ENCODE results near the gene DPP6.

The DPP6 gene

DNA sequence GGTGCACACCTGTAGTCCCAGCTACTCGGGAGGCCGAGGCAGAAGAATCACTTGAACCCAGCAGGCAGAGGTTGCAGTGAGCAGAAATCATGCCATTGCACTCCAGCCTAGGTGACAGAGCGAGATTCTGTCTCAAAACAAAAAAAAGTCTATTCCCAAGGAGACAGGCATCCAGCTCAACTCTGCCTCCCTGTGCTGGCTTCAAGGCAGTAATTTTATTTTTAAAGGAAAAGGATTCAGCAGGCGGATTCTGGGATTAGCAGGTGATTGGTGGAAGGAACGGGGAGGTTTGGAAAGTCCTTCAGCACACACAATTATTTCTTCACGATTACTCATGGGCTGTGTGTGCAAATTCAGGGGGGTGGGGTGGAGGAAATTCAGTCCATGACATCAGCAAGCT is 707.8 kb downstream of the DPP6 start:
- Histone ChIP-seq H3K9ac (ENCODE audit: low read length in 2 of 2) (no peak overlapping the region), H3K9me3 (ENCODE audit: control insufficient read depth in 2 of 2, low read length in 2 of 2) (peaks cover 0 to 2% of the 10 kb centered on the region in 2 donors), H3K4me3 (ENCODE audit: low read length in 2 of 2) (no peak overlapping the region), H3K36me3 (ENCODE audit: control insufficient read depth in 2 of 2, insufficient read depth in 2 of 2, low read length in 2 of 2) (no peaks in the 10 kb centered on the region), H3K27me3 (ENCODE audit: control insufficient read depth in 1 of 2, insufficient read depth in 2 of 2, low read length in 2 of 2) (no peaks in the 10 kb centered on the region), H3K27ac (ENCODE audit: low read length) (no peak overlapping the region), H3K4me1 (ENCODE audit: control insufficient read depth, insufficient read depth, low read length) (no peaks in the 10 kb centered on the region)

- H3K27me3 ChIP-seq (ENCODE audit: control insufficient read depth in 1 of 2, insufficient read depth in 2 of 2, low read length in 2 of 2) = no peaks in the 10 kb centered on the region
- no peaks in the 10 kb centered on the region for H3K4me1 ChIP-seq (ENCODE audit: control insufficient read depth, insufficient read depth, low read length)
- H3K9ac ChIP-seq (ENCODE audit: low read length in 2 of 2) = no peak overlapping the region
- H3K9me3 ChIP-seq (ENCODE audit: control insufficient read depth in 2 of 2, low read length in 2 of 2) = no peaks in the 10 kb centered on the region
- peaks cover 0 to 6% of the 10 kb centered on the region in 2 donors for H3K36me3 ChIP-seq (ENCODE audit: control insufficient read depth in 2 of 2, insufficient read depth in 2 of 2, low read length in 2 of 2)
- no peak overlapping the region for H3K4me3 ChIP-seq (ENCODE audit: low read length in 2 of 2)
- no peak overlapping the region for H3K27ac ChIP-seq (ENCODE audit: low read length)
Observed at GRCh38 chr7:154765118-154765517, 712.9 kb downstream of the DPP6 start.

DNA sequence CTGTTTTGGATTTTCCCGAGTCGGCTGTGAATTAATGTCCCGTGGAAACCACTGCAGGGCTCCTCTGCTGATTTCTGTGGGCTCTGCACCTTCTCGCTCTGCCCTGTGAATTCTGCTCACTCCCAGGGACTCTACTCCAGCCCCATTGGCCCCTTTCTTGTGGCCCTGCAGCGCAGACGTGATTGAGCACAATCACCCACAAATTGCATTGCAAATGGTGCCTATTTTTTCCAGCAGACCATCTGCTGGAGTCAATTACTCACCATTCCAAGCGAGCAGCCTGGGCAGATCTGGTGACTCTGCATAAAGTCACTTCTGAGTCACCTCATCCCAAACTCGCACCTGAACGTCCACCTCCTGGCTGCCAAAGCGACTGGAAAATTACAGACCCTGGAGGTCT is 714.9 kb downstream of the DPP6 start:
- H3K27me3 ChIP-seq (ENCODE audit: control insufficient read depth in 1 of 2, insufficient read depth in 2 of 2, low read length in 2 of 2) = no peaks in the 10 kb centered on the region
- no peaks in the 10 kb centered on the region for H3K9me3 ChIP-seq (ENCODE audit: control insufficient read depth in 2 of 2, low read length in 2 of 2)
- no peak overlapping the region for H3K9ac ChIP-seq (ENCODE audit: low read length in 2 of 2)
- no peak overlapping the region for H3K27ac ChIP-seq (ENCODE audit: low read length)
- H3K36me3 ChIP-seq (ENCODE audit: control insufficient read depth in 2 of 2, insufficient read depth in 2 of 2, low read length in 2 of 2) = peaks cover 6 to 8% of the 10 kb centered on the region in 2 donors
- no peak overlapping the region for H3K4me3 ChIP-seq (ENCODE audit: low read length in 2 of 2)
- H3K4me1 ChIP-seq (ENCODE audit: control insufficient read depth, insufficient read depth, low read length) = no peaks in the 10 kb centered on the region

DNA sequence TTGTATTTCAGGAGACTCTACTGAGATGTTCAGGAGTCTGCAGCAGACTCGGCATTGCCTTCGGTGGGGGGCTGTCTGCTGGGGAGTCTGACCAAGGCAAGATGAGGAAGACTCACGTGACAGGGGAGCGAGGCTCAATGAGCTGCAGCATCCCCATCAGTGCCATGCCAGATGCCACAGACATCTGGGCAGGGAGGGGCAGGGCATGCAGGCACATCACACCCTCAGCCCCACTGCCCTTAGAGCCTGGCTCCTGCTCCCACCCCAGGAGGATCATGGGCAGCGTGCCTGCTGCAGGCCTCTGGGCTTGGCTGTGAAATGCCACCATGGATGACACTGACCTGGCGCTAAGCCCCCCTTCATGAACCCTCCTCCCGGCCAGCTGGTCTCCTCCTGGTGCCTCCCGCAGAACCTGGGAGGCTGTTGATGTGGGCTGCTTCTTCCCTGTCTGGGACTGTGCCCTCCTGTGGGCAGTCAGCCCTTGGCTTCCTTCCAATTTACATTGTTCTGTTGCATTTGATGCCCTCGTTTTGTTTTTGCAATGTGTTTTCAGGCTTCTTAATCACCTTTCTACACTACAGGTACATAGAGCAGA is 715.7 kb downstream of the DPP6 start:
- Histone ChIP-seq H3K27ac (ENCODE audit: low read length) (no peak overlapping the region), H3K4me1 (ENCODE audit: control insufficient read depth, insufficient read depth, low read length) (no peaks in the 10 kb centered on the region), H3K9ac (ENCODE audit: low read length in 2 of 2) (no peak overlapping the region), H3K27me3 (ENCODE audit: control insufficient read depth in 1 of 2, insufficient read depth in 2 of 2, low read length in 2 of 2) (no peaks in the 10 kb centered on the region), H3K4me3 (ENCODE audit: low read length in 2 of 2) (no peak overlapping the region), H3K36me3 (ENCODE audit: control insufficient read depth in 2 of 2, insufficient read depth in 2 of 2, low read length in 2 of 2) (peaks cover 6 to 8% of the 10 kb centered on the region in 2 donors), H3K9me3 (ENCODE audit: control insufficient read depth in 2 of 2, low read length in 2 of 2) (no peaks in the 10 kb centered on the region)

DNA sequence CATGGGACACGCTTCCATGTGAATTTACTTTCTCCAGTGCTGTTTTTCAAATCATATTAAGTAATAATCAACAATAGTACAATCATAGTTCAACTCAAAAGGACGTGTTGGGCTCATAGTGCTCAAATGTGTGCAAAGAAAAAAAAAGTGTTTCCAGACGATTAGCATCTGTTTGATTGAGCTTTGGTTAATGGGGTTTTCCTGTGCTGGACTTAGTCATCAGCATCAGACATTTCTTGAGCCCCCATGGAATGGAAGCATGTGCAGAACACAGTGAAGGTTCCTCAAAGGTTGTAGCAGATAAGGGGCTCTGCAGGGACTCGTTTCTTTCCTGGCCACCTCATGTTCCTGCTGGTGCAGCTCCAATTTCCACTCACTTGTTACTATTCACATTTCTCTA is 716.8 kb downstream of the DPP6 start:
- Histone ChIP-seq H3K27ac (ENCODE audit: low read length) (no peak overlapping the region), H3K27me3 (ENCODE audit: control insufficient read depth in 1 of 2, insufficient read depth in 2 of 2, low read length in 2 of 2) (no peaks in the 10 kb centered on the region), H3K36me3 (ENCODE audit: control insufficient read depth in 2 of 2, insufficient read depth in 2 of 2, low read length in 2 of 2) (peaks cover 6 to 8% of the 10 kb centered on the region in 2 donors), H3K9me3 (ENCODE audit: control insufficient read depth in 2 of 2, low read length in 2 of 2) (no peaks in the 10 kb centered on the region), H3K9ac (ENCODE audit: low read length in 2 of 2) (no peak overlapping the region), H3K4me1 (ENCODE audit: control insufficient read depth, insufficient read depth, low read length) (no peaks in the 10 kb centered on the region), H3K4me3 (ENCODE audit: low read length in 2 of 2) (no peak overlapping the region)

DNA sequence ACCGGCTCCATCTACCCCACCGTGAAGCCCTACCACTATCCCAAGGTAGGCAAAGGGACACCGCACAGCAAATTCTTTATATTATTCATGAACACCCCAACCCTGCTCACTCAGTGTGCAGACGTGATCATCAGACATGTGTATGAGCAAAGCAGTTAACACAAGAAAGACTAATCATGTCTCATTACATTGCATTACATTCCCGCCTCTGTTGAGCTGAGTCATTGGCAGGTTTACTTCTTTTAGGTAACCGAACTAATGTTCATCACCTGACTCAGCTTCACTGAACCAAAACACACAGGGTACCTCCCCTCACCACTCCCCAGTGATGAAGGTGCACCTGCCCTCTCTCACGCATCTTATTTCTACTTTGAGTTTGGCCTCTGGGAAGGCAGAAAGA is 717.3 kb downstream of the DPP6 start:
- no peak overlapping the region for H3K4me3 ChIP-seq (ENCODE audit: low read length in 2 of 2)
- no peaks in the 10 kb centered on the region for H3K9me3 ChIP-seq (ENCODE audit: control insufficient read depth in 2 of 2, low read length in 2 of 2)
- H3K36me3 ChIP-seq (ENCODE audit: control insufficient read depth in 2 of 2, insufficient read depth in 2 of 2, low read length in 2 of 2) = peaks cover 6 to 8% of the 10 kb centered on the region in 2 donors
- no peaks in the 10 kb centered on the region for H3K4me1 ChIP-seq (ENCODE audit: control insufficient read depth, insufficient read depth, low read length)
- H3K27ac ChIP-seq (ENCODE audit: low read length) = no peak overlapping the region
- no peak overlapping the region for H3K9ac ChIP-seq (ENCODE audit: low read length in 2 of 2)
- no peaks in the 10 kb centered on the region for H3K27me3 ChIP-seq (ENCODE audit: control insufficient read depth in 1 of 2, insufficient read depth in 2 of 2, low read length in 2 of 2)

GRCh38 chr7:154770361-154770760 is 718.2 kb downstream of the DPP6 start:
- Histone ChIP-seq H3K27ac (ENCODE audit: low read length) (no peak overlapping the region), H3K9me3 (ENCODE audit: control insufficient read depth in 2 of 2, low read length in 2 of 2) (no peaks in the 10 kb centered on the region), H3K27me3 (ENCODE audit: control insufficient read depth in 1 of 2, insufficient read depth in 2 of 2, low read length in 2 of 2) (no peaks in the 10 kb centered on the region), H3K4me1 (ENCODE audit: control insufficient read depth, insufficient read depth, low read length) (no peaks in the 10 kb centered on the region), H3K9ac (ENCODE audit: low read length in 2 of 2) (no peak overlapping the region), H3K4me3 (ENCODE audit: low read length in 2 of 2) (no peak overlapping the region), H3K36me3 (ENCODE audit: control insufficient read depth in 2 of 2, insufficient read depth in 2 of 2, low read length in 2 of 2) (peaks cover 6 to 8% of the 10 kb centered on the region in 2 donors)

DNA sequence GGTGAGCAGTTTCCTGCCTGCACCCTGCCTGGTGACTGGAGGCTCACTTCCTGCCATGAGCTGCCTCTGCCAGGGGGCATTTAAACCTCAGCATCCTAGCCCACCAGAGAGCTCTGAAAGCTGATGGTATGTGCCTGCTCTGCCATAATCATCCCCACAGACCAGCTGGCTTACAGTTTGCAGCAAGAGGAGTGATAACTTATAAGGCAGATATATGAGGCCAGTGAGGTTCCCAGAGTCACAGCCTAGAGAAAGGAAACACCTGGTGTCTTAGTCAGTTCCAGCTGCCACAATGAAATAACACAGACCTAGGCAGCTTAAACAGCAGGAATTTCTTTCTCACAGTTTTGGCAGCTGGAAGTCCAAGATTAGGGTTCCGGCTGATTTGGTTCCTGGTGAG is 718.8 kb downstream of the DPP6 start:
- Histone ChIP-seq H3K27ac (ENCODE audit: low read length) (no peak overlapping the region), H3K36me3 (ENCODE audit: control insufficient read depth in 2 of 2, insufficient read depth in 2 of 2, low read length in 2 of 2) (peaks cover 6 to 8% of the 10 kb centered on the region in 2 donors), H3K9me3 (ENCODE audit: control insufficient read depth in 2 of 2, low read length in 2 of 2) (no peaks in the 10 kb centered on the region), H3K4me1 (ENCODE audit: control insufficient read depth, insufficient read depth, low read length) (no peaks in the 10 kb centered on the region), H3K9ac (ENCODE audit: low read length in 2 of 2) (no peak overlapping the region), H3K4me3 (ENCODE audit: low read length in 2 of 2) (no peak overlapping the region), H3K27me3 (ENCODE audit: control insufficient read depth in 1 of 2, insufficient read depth in 2 of 2, low read length in 2 of 2) (no peaks in the 10 kb centered on the region)

DNA sequence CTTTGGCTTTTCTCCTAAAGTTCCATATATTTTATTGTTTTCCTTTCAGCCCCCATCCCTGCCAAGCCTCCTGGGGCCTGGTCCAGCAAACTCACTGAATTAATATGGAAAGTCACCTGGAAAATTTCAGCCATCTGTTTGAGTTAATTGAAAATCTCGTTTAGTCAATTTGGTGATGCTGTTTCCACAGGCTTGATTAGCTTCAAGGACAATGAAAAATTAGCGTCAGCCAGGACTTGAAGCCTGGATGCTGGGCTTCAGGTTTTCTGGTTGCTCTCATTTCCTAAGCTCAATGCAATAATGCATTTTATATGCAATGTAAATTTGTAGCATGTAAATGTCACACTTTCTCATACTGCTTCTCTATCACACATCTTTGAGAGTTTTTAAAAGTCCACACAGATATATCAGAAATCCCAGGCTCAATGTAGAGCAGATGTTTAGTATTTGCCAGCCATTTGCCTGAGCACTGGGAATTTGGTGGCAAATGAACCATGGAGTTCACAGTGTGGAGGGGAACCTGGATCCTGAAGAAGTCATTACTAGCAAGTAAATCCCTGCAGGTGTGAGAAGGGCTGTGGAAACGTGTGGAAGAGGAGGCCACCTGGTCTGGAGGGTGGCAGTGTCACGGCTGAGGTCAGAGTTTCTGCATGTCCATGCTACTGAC is 722.2 kb downstream of the DPP6 start:
- Histone ChIP-seq H3K9ac (ENCODE audit: low read length in 2 of 2) (no peak overlapping the region), H3K4me1 (ENCODE audit: control insufficient read depth, insufficient read depth, low read length) (no peaks in the 10 kb centered on the region), H3K27ac (ENCODE audit: low read length) (no peak overlapping the region), H3K9me3 (ENCODE audit: control insufficient read depth in 2 of 2, low read length in 2 of 2) (no peaks in the 10 kb centered on the region), H3K36me3 (ENCODE audit: control insufficient read depth in 2 of 2, insufficient read depth in 2 of 2, low read length in 2 of 2) (peaks cover 6 to 8% of the 10 kb centered on the region in 2 donors), H3K4me3 (ENCODE audit: low read length in 2 of 2) (no peak overlapping the region), H3K27me3 (ENCODE audit: control insufficient read depth in 1 of 2, insufficient read depth in 2 of 2, low read length in 2 of 2) (no peaks in the 10 kb centered on the region)

DNA sequence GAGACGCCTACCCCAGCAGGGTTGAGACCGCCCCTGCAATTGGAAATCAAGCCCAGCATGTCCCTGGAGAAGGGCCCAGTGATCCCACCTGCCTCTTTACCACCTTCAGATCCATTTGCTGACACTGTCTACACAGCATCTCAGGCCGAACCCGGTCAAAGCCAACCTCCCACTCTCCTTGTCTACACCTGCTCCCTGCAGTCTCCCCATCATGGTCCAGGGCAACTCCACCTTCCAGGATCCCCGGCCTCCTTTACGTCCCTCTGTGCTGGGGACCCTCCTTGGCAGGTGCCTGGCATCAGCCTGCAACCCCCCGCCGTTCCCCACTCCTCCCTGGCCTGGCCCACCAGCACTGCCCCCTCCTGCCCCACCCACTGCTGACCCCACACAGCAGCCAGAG is 723.5 kb downstream of the DPP6 start:
- Histone ChIP-seq H3K36me3 (ENCODE audit: control insufficient read depth in 2 of 2, insufficient read depth in 2 of 2, low read length in 2 of 2) (peaks cover 2 to 3% of the 10 kb centered on the region in 2 donors), H3K9me3 (ENCODE audit: control insufficient read depth in 2 of 2, low read length in 2 of 2) (no peaks in the 10 kb centered on the region), H3K27ac (ENCODE audit: low read length) (no peak overlapping the region), H3K4me3 (ENCODE audit: low read length in 2 of 2) (no peak overlapping the region), H3K27me3 (ENCODE audit: control insufficient read depth in 1 of 2, insufficient read depth in 2 of 2, low read length in 2 of 2) (no peaks in the 10 kb centered on the region), H3K4me1 (ENCODE audit: control insufficient read depth, insufficient read depth, low read length) (no peaks in the 10 kb centered on the region), H3K9ac (ENCODE audit: low read length in 2 of 2) (no peak overlapping the region)

GRCh38 chr7:154776350-154776749 is 724.2 kb downstream of the DPP6 start:
- no peaks in the 10 kb centered on the region for H3K9me3 ChIP-seq (ENCODE audit: control insufficient read depth in 2 of 2, low read length in 2 of 2)
- H3K36me3 ChIP-seq (ENCODE audit: control insufficient read depth in 2 of 2, insufficient read depth in 2 of 2, low read length in 2 of 2) = peaks cover 0 to 2% of the 10 kb centered on the region in 2 donors
- no peaks in the 10 kb centered on the region for H3K4me1 ChIP-seq (ENCODE audit: control insufficient read depth, insufficient read depth, low read length)
- H3K27ac ChIP-seq (ENCODE audit: low read length) = no peak overlapping the region
- H3K9ac ChIP-seq (ENCODE audit: low read length in 2 of 2) = no peak overlapping the region
- no peaks in the 10 kb centered on the region for H3K27me3 ChIP-seq (ENCODE audit: control insufficient read depth in 1 of 2, insufficient read depth in 2 of 2, low read length in 2 of 2)
- H3K4me3 ChIP-seq (ENCODE audit: low read length in 2 of 2) = no peak overlapping the region
